Activated CD4-positive, alpha-beta T cell treated with anti-CD3 and anti-CD28 coated beads, Interleukin-2, amount 50 U/mL, for 24 hours (primary cell): ENCODE data around the gene KRTAP5-1.

Source experiments
- DNase-seq, 2 donors: peaks; one replicate each; pipeline ENCODE4 v3.0.0-alpha.2; 2020; ENCODE audit warnings: low read depth in 1 of 2, low spot score in 1 of 2

The KRTAP5-1 gene

GRCh38 chr11:1545432-1545831, 39.7 kb downstream of the KRTAP5-1 start:
- DNase-seq = no peak

- DNase-seq = no peak
Observed at GRCh38 chr11:1544536-1544935, 40.5 kb downstream of the KRTAP5-1 start.

- no peak for DNase-seq
Observed at GRCh38 chr11:1543606-1544263, 41.3 kb downstream of the KRTAP5-1 start.

GRCh38 chr11:1542267-1542666, 42.8 kb downstream of the KRTAP5-1 start:
- DNase-seq = no peak

GRCh38 chr11:1541474-1542204, 43.4 kb downstream of the KRTAP5-1 start:
- DNase-seq = no peak

GRCh38 chr11:1540074-1540473, 45.0 kb downstream of the KRTAP5-1 start:
- DNase-seq = no peak

- no peak for DNase-seq
Observed at GRCh38 chr11:1538153-1538552, 46.9 kb downstream of the KRTAP5-1 start.

- no peak for DNase-seq
Observed at GRCh38 chr11:1536065-1536843, 48.8 kb downstream of the KRTAP5-1 start.

GRCh38 chr11:1534682-1535081, 50.4 kb downstream of the KRTAP5-1 start:
- DNase-seq = no peak
